Muscle layer of duodenum (tissue), 2 donors: ENCODE results near the gene NME3.

ENCODE experiments used
- H3K27ac ChIP-seq: one replicate; pipeline ENCODE4 v1.7.0; 2013; ENCODE audit warnings: mild to moderate bottlenecking, low read length
- H3K27me3 ChIP-seq: one replicate; pipeline ENCODE4 v1.7.0; 2013; ENCODE audit warnings: low read depth, mild to moderate bottlenecking, control low read depth, low read length
- H3K36me3 ChIP-seq, 2 donors: one replicate each; pipeline ENCODE4 v1.7.0; 2013; ENCODE audit warnings: low read length in 2 of 2, control low read depth in 1 of 2, mild to moderate bottlenecking in 1 of 2; ENCODE audit not compliant: insufficient read depth in 2 of 2, control insufficient read depth in 1 of 2
- H3K4me1 ChIP-seq, 2 donors: one replicate each; pipeline ENCODE4 v1.7.0; 2013; ENCODE audit warnings: low read length in 2 of 2, mild to moderate bottlenecking in 2 of 2, control low read depth in 1 of 2, moderate library complexity in 1 of 2; ENCODE audit not compliant: insufficient read depth in 2 of 2, control insufficient read depth in 1 of 2
- H3K4me3 ChIP-seq, 2 donors: one replicate each; pipeline ENCODE4 v1.7.0; 2013; ENCODE audit warnings: low read length in 2 of 2, low read depth in 1 of 2, mild to moderate bottlenecking in 1 of 2
- H3K9me3 ChIP-seq, 2 donors: one replicate each; pipeline ENCODE4 v1.7.0; 2013; ENCODE audit warnings: low read length in 2 of 2, control low read depth in 1 of 2, mild to moderate bottlenecking in 1 of 2; ENCODE audit not compliant: control insufficient read depth in 1 of 2
- donor health status: healthy.

NME3 gene

GRCh38 chr16:1771188-1771863, at the start of gene NME3:
NME3 (minus strand) TSS chr16:1771543; CDS start chr16:1771534, 9 bp downstream.
- no peaks in the 10 kb centered on the region for H3K27me3 ChIP-seq
- H3K27ac ChIP-seq, result peak within 1 kb of the TSS; percentile 23
- H3K4me1 ChIP-seq, result peaks cover 2 to 46% of the 10 kb centered on the region in 2 donors
- H3K4me3 ChIP-seq, result peak within 1 kb of the TSS; percentile 74 to 99
- H3K9me3 ChIP-seq, result no peaks in the 10 kb centered on the region
- H3K36me3 ChIP-seq, result peaks cover 0 to 46% of the 10 kb centered on the region in 2 donors

- H3K36me3 ChIP-seq, result peaks cover 11 to 65% of the 10 kb centered on the region in 2 donors
- peaks cover 3 to 23% of the 10 kb centered on the region in 2 donors for H3K4me1 ChIP-seq
- H3K4me3 ChIP-seq, result no peak overlapping the region
These were observed 49.6 kb upstream of the NME3 start for GRCh38 chr16:1820946-1821290.

DNA sequence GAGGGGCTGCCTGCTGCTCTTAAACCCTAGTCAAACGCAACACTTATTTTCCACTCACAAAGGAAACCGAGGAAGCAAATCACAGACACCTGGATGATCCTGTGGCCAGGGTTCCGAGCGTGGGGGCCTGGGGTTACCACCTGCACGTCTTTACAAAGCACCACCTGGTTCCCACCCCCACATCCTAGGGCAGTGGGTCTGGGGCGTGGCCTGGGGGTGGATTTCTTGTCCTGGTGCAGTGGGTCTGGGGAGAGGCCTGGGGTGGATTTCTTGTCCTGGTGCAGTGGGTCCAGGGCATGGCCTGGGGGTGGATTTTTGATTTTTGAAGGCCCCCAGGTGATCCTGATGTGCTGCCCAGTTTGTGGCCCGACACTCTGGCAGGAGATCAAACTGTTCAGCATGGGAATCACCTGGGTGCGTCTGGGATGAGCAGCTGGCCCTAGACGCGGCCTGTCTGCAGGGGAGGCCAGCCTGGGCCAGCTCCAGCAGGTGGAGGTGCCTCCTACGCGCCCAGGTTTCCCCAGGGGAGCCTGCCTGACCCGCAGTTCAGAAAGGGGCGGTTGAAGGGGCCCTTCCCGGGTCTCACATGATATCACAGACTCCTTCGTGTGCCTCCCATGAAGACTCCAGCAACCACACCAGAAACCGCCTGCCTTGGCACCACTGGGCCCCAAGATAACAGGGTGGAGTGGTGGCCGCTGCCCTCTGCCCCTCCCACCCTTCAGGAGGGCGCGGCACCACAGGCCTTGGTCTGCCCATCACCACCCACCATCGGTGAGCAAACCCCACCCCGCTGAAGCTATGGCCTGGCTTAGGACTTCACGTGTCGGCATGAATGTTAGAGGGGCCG, 49.0 kb upstream of the NME3 start:
- H3K27ac ChIP-seq, result no peak overlapping the region
- no peak overlapping the region for H3K4me3 ChIP-seq
- peaks cover 2 to 17% of the 10 kb centered on the region in 2 donors for H3K4me1 ChIP-seq
- H3K9me3 ChIP-seq, result no peaks in the 10 kb centered on the region
- peaks cover 12 to 68% of the 10 kb centered on the region in 2 donors for H3K36me3 ChIP-seq
- H3K27me3 ChIP-seq, result no peaks in the 10 kb centered on the region

More at GRCh38 chr16:1820946-1821290, 49.6 kb upstream of the NME3 start:
- H3K27ac ChIP-seq, result no peak overlapping the region
- no peaks in the 10 kb centered on the region for H3K9me3 ChIP-seq
- H3K27me3 ChIP-seq, result no peaks in the 10 kb centered on the region

- Histone ChIP-seq H3K27ac (no peak overlapping the region), H3K36me3 (peaks cover 17 to 74% of the 10 kb centered on the region in 2 donors), H3K9me3 (no peaks in the 10 kb centered on the region), H3K27me3 (no peaks in the 10 kb centered on the region), H3K4me3 (no peak overlapping the region), H3K4me1 (peaks cover 0 to 10% of the 10 kb centered on the region in 2 donors)
These were observed 48.3 kb upstream of the NME3 start for GRCh38 chr16:1819611-1820010.

DNA sequence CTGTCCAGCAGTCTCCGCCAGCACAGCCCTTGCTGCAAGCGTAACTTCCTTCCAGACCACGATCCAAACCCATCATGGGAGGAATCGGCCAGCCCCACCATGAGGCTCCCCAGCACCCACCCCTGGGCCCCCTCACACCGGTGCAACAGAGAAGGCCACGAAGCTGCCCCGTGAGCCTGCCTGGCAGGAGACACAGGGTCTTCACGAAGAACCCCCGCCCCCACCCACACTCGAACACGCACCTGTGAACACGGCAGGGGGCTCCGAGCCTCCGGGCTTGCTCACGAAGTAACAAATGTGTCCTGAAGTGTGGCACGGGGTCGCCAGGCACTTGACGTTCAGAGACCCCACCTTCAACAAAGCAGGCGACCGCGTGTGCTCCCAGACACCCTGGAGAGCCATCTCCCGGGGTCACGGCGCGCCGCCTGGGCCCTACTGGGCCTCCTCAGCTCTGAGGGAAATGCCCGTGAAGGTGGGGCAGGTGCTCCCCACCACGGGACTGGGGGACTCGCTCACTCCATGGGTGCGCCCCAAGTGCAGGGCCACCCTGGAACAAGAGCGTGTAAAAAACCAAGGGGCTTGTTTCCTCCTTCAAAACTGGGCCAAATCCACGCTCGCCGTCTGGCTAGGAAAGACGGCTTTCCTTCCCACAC, 47.7 kb upstream of the NME3 start:
- peaks cover 17 to 74% of the 10 kb centered on the region in 2 donors for H3K36me3 ChIP-seq

GRCh38 chr16:1818204-1818872, 47.0 kb upstream of the NME3 start:
- Histone ChIP-seq H3K36me3 (peaks cover 21 to 78% of the 10 kb centered on the region in 2 donors), H3K4me3 (no peak overlapping the region), H3K27me3 (no peaks in the 10 kb centered on the region), H3K4me1 (no peaks in the 10 kb centered on the region), H3K27ac (no peak overlapping the region), H3K9me3 (no peaks in the 10 kb centered on the region)

More for the DNA sequence above, 47.7 kb upstream of the NME3 start:
- Histone ChIP-seq H3K9me3 (no peaks in the 10 kb centered on the region), H3K4me3 (no peak overlapping the region), H3K27ac (no peak overlapping the region), H3K4me1 (peaks cover 0 to 4% of the 10 kb centered on the region in 2 donors), H3K27me3 (no peaks in the 10 kb centered on the region)

DNA sequence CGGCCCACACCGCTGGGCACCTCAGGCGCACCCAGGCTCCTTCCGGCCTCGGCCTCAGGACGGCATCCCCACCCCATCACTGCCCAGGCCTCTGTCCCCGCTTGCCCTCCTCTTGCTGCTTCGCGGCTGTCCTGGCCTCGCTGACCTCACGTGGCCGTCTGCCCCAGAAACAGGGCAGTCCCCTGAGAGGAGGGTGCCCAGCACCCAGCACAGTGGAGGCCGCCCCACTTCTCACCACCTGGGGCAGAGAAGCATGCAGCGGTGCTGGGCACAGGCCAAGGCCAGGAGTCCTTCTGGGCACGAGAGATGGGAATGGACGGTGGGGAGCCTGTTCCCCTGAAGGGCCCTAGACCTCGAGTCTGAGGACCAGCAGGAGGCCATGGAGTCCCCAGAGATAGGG, 46.4 kb upstream of the NME3 start:
- H3K36me3 ChIP-seq, result peaks cover 21 to 76% of the 10 kb centered on the region in 2 donors
- no peaks in the 10 kb centered on the region for H3K9me3 ChIP-seq
- no peak overlapping the region for H3K27ac ChIP-seq

GRCh38 chr16:1817276-1817589, 45.9 kb upstream of the NME3 start:
- Histone ChIP-seq H3K27ac (no peak overlapping the region), H3K4me3 (no peak overlapping the region), H3K4me1 (no peaks in the 10 kb centered on the region), H3K27me3 (no peaks in the 10 kb centered on the region), H3K36me3 (peaks cover 17 to 72% of the 10 kb centered on the region in 2 donors), H3K9me3 (no peaks in the 10 kb centered on the region)

More for the DNA sequence above, 46.4 kb upstream of the NME3 start:
- Histone ChIP-seq H3K27me3 (no peaks in the 10 kb centered on the region), H3K4me1 (no peaks in the 10 kb centered on the region), H3K4me3 (no peak overlapping the region)

DNA sequence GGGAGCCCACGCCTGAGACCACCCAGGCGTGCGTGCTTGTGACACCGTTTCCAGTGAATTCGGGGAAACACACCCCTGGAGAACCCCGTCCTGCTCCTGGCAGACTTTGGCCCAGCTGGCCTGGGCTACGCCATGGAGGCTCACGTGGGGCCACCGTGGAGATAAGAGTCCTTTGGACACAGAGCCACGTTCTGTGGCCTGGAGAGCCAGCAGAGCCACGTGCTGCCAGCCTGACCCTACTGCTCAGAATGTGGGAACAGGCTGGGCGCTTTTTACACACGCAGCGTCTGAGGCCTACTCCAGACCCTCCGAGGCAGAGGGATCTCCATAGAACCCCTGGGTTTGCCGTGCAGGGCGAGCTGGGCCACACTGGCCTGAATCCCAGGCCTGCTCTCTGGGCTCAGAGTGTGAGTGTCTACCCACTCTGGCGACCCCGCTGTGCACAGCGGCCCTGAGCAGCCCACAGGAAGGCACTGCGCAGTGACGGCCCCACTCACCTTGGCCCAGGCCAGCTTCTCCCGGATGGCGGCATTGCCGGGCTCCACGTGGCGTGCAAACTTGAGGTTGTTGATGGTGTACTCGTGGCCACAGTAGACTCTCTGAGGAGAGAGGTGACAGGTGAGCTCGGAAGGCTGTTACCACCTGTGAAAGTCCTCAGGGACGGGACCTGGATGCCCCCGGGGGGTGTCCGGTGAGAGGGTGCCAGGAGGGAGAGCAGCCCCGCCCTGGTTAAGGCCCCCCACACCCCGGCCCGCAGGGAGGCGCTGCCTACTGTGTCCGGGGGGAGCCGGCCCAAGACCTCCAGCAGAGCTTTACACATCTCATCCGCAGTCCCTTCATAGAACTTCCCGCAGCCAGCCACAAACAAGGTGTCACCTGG, 45.3 kb upstream of the NME3 start:
- no peaks in the 10 kb centered on the region for H3K27me3 ChIP-seq
- H3K27ac ChIP-seq, result no peak overlapping the region
- H3K9me3 ChIP-seq, result no peaks in the 10 kb centered on the region
- H3K4me1 ChIP-seq, result no peaks in the 10 kb centered on the region
- H3K36me3 ChIP-seq, result peaks cover 17 to 66% of the 10 kb centered on the region in 2 donors
- H3K4me3 ChIP-seq, result no peak overlapping the region

- peaks cover 17 to 57% of the 10 kb centered on the region in 2 donors for H3K36me3 ChIP-seq
- H3K4me3 ChIP-seq, result no peak overlapping the region
- no peaks in the 10 kb centered on the region for H3K9me3 ChIP-seq
These were observed 44.1 kb upstream of the NME3 start for GRCh38 chr16:1815461-1815860.

More at GRCh38 chr16:1815461-1815860, 44.1 kb upstream of the NME3 start:
- H3K27me3 ChIP-seq, result no peaks in the 10 kb centered on the region
- no peaks in the 10 kb centered on the region for H3K4me1 ChIP-seq
- H3K27ac ChIP-seq, result no peak overlapping the region
